HepG2 (cell line): ENCODE measurements around the gene EEIG1. TPM values are rescaled to one million over a fixed set of nuclear protein-coding genes. Genes with fewer than 3 reads are reported as not detected.

Experiments
- ARNT2 ChIP-seq: sonication (generic); formaldehyde crosslinking; IDR thresholded peaks from 2 replicates; pipeline ENCODE4 v1.8.0; 2022; ENCODE audit warnings: mild to moderate bottlenecking, low read depth, missing genetic modification reagents, moderate library complexity
- ATF7 ChIP-seq, 2 experiments: fragments of 450-650 bp in 1 of 2; sonication (generic) in 1 of 2; formaldehyde crosslinking in 1 of 2; IDR thresholded peaks; 2 replicates each; pipeline versions ENCODE4 v1.4.0 to v1.6.1; 2016 to 2020; ENCODE audit warnings: antibody characterized with exemption in 1 of 2, mild to moderate bottlenecking in 1 of 2, missing genetic modification reagents in 1 of 2
- CSRNP1 ChIP-seq: sonication (generic); formaldehyde crosslinking; IDR thresholded peaks from 2 replicates; pipeline ENCODE4 v1.8.1; 2023; ENCODE audit warnings: mild to moderate bottlenecking, missing genetic modification reagents
- ESRRA ChIP-seq: sonication (generic); formaldehyde crosslinking; IDR thresholded peaks from 2 replicates; pipeline ENCODE4 v1.5.1; 2020; ENCODE audit warnings: mild to moderate bottlenecking, low read depth, missing genetic modification reagents
- ETV5 ChIP-seq: IDR thresholded peaks from 2 replicates; pipeline ENCODE4 v1.6.1; 2018; ENCODE audit warnings: missing biosample characterization, missing genetic modification reagents, inconsistent platforms, borderline replicate concordance
- FOXA3 ChIP-seq: IDR thresholded peaks from 2 replicates; pipeline ENCODE4 v1.6.1; 2016; ENCODE audit warnings: missing genetic modification reagents, missing compliant biosample characterization
- FOXJ3 ChIP-seq: sonication (generic); formaldehyde crosslinking; IDR thresholded peaks from 2 replicates; pipeline ENCODE4 v1.4.0; 2020; ENCODE audit warnings: missing genetic modification reagents, mild to moderate bottlenecking, borderline replicate concordance
- FOXO4 ChIP-seq: sonication (generic); formaldehyde crosslinking; conservative IDR thresholded peaks from 2 replicates; pipeline ENCODE4 v1.8.1; 2023; ENCODE audit warnings: missing genetic modification reagents
- GTF3A ChIP-seq: sonication (generic); formaldehyde crosslinking; conservative IDR thresholded peaks from 2 replicates; pipeline ENCODE4 v1.4.0; 2020; ENCODE audit warnings: mild to moderate bottlenecking, missing genetic modification reagents
- HOXA5 ChIP-seq: sonication (generic); formaldehyde crosslinking; IDR thresholded peaks from 2 replicates; pipeline ENCODE4 v1.4.0; 2020; ENCODE audit warnings: missing genetic modification reagents
- KAT2B ChIP-seq: fragments of 150-350 bp; IDR thresholded peaks from 2 replicates; pipeline ENCODE4 v1.6.1; 2014; ENCODE audit warnings: low read depth, low read length, borderline replicate concordance
- KLF16 ChIP-seq, 2 experiments: sonication (generic) in 1 of 2; formaldehyde crosslinking in 1 of 2; IDR thresholded peaks; 2 replicates each; pipeline versions ENCODE4 v1.6.1 to v1.8.0; 2016 to 2023; ENCODE audit warnings: missing genetic modification reagents in 2 of 2, missing compliant biosample characterization in 1 of 2
- MIER3 ChIP-seq: IDR thresholded peaks from 2 replicates; pipeline ENCODE4 v1.6.1; 2016; ENCODE audit warnings: missing compliant biosample characterization, borderline replicate concordance
- SOX13 ChIP-seq, 3 experiments: fragments of 450-650 bp in 1 of 3; sonication (generic) in 1 of 3; formaldehyde crosslinking in 1 of 3; IDR thresholded peaks in 2 of 3; conservative IDR thresholded peaks in 1 of 3; 2 replicates each; pipeline versions ENCODE4 v1.5.0 to v1.6.1; 2016 to 2020; ENCODE audit warnings: antibody characterized with exemption in 1 of 3, mild to moderate bottlenecking in 1 of 3, missing compliant biosample characterization in 1 of 3, missing genetic modification reagents in 1 of 3, moderate library complexity in 1 of 3
- SPEN ChIP-seq: sonication (generic); formaldehyde crosslinking; IDR thresholded peaks from 2 replicates; pipeline ENCODE4 v1.5.1; 2020; ENCODE audit warnings: low read depth, mild to moderate bottlenecking, missing genetic modification reagents
- TFAP4 ChIP-seq: sonication (generic); IDR thresholded peaks from 2 replicates; pipeline ENCODE4 v1.6.1; 2016; ENCODE audit warnings: low read depth, borderline replicate concordance
- TGIF2 ChIP-seq: IDR thresholded peaks from 2 replicates; pipeline ENCODE4 v1.6.1; 2016; ENCODE audit warnings: control low read depth, missing compliant biosample characterization
- YEATS2 ChIP-seq: sonication (generic); formaldehyde crosslinking; IDR thresholded peaks from 2 replicates; pipeline ENCODE4 v1.4.0; 2020; ENCODE audit warnings: missing genetic modification reagents, borderline replicate concordance
- ZNF33A ChIP-seq: sonication (generic); formaldehyde crosslinking; IDR thresholded peaks from 2 replicates; pipeline ENCODE4 v1.5.1; 2020; ENCODE audit warnings: missing genetic modification reagents, mild to moderate bottlenecking, moderate library complexity, borderline replicate concordance
- ZNF362 ChIP-seq: sonication (generic); formaldehyde crosslinking; IDR thresholded peaks from 2 replicates; pipeline ENCODE4 v1.4.0; 2020; ENCODE audit warnings: missing genetic modification reagents, mild to moderate bottlenecking, borderline replicate concordance
- ZNF441 ChIP-seq: sonication (generic); formaldehyde crosslinking; IDR thresholded peaks from 2 replicates; pipeline ENCODE4 v1.7.0; 2021; ENCODE audit warnings: missing genetic modification reagents, borderline replicate concordance
- ZNF747 ChIP-seq: sonication (generic); formaldehyde crosslinking; IDR thresholded peaks from 2 replicates; pipeline ENCODE4 v1.8.1; 2023; ENCODE audit warnings: missing genetic modification reagents, mild to moderate bottlenecking, borderline replicate concordance
- ZNF775 ChIP-seq: sonication (generic); formaldehyde crosslinking; IDR thresholded peaks from 2 replicates; pipeline ENCODE4 v1.4.0; 2020; ENCODE audit warnings: missing genetic modification reagents, mild to moderate bottlenecking, moderate library complexity, borderline replicate concordance
- ZNF816 ChIP-seq: sonication (generic); formaldehyde crosslinking; IDR thresholded peaks from 2 replicates; pipeline ENCODE4 v1.8.0; 2022; ENCODE audit warnings: missing genetic modification reagents, mild to moderate bottlenecking, borderline replicate concordance
- ZSCAN20 ChIP-seq: sonication (generic); formaldehyde crosslinking; IDR thresholded peaks from 2 replicates; pipeline ENCODE4 v1.4.0; 2020; ENCODE audit warnings: missing genetic modification reagents, mild to moderate bottlenecking, borderline replicate concordance
- polyA plus RNA-seq, 8 experiments: library from polyadenylated mRNA; depleted of rRNA in 3 of 8; stranded (reverse) in 7 of 8; unstranded in 1 of 8; fragments of >200 nt; fragmentation: Illumina TruSeq in 4 of 8; extraction: Trizol in 4 of 8; gene quantifications; 2 replicates each; pipeline versions ENCODE4 v1.2.1 to v1.2.3, GENCODE V29; 2011 to 2016; ENCODE audit warnings: low read depth in 4 of 8, missing spikeins in 1 of 8, mixed read lengths in 1 of 8; ENCODE audit not compliant: insufficient read depth in 1 of 8
- total RNA-seq, 5 experiments: library from RNA; depleted of rRNA; stranded (reverse); fragments of >200 nt; fragmentation: Illumina TruSeq; extraction: Trizol; gene quantifications; 2 replicates each; pipeline ENCODE4 v1.2.3, GENCODE V29; 2016; ENCODE audit warnings: low read depth in 1 of 5

Gene EEIG1
- total and polyA plus RNA-seq, 2 of the 13 experiments (the other 11 are each of a cell fraction or from before 2014, with no cell fraction given) = 16.6 to 25.2 TPM

GRCh38 chr9:128005923-128006322, 25.1 kb upstream of the EEIG1 start (continued):
- TF ChIP-seq TFAP4 = peak; percentile 78; the same call in 1 of the 2 replicates
- TF ChIP-seq KAT2B = no peak
- TF ChIP-seq ZSCAN20 (CRISPR knock-in tag) = no peak
- TF ChIP-seq YEATS2 (CRISPR knock-in tag) = no peak
- TF ChIP-seq ETV5 (CRISPR knock-in tag) = peak; percentile 84; the same call in 1 of the 2 replicates
- no peak for TF ChIP-seq HOXA5 (CRISPR knock-in tag)
- TF ChIP-seq ZNF747 = no peak
- TF ChIP-seq MIER3 = peak; percentile 37; the same call in 1 of the 2 replicates
- no peak for TF ChIP-seq GTF3A (CRISPR knock-in tag)
- TF ChIP-seq ESRRA (CRISPR knock-in tag) = no peak
- TF ChIP-seq ATF7 (IDR thresholded peaks at IDR 0.05) = no peak
- no peak for TF ChIP-seq ATF7 (CRISPR knock-in tag; IDR thresholded peaks at IDR 0.05)
- 0 out of 2 replicates have a peak, but pooled peaks have one; percentile 23 for TF ChIP-seq SPEN
- TF ChIP-seq SOX13 (IDR thresholded peaks at IDR 0.05) = no peak
- TF ChIP-seq SOX13 (CRISPR knock-in tag; conservative IDR thresholded peaks at IDR 0.05 in 1 of 2, IDR thresholded peaks at IDR 0.05 in 1 of 2) = peak in 1 of 2 experiments; percentile 43; a peak in 1 of 4 replicates
- TF ChIP-seq FOXJ3 = no peak
- no peak for TF ChIP-seq ZNF362 (CRISPR knock-in tag)
- TF ChIP-seq FOXA3 (CRISPR knock-in tag) = peak; percentile 67
- TF ChIP-seq ZNF775 (CRISPR knock-in tag) = no peak
- TF ChIP-seq CSRNP1 (CRISPR knock-in tag) = no peak
- no peak for TF ChIP-seq ZNF33A (CRISPR knock-in tag)
- TF ChIP-seq TGIF2 (CRISPR knock-in tag) = no peak
- TF ChIP-seq FOXO4 (CRISPR knock-in tag) = no peak
- TF ChIP-seq ZNF441 = no peak
- peak in 1 of 2 experiments; percentile 62; a peak in 2 of 4 replicates for TF ChIP-seq KLF16 (CRISPR knock-in tag; IDR thresholded peaks at IDR 0.05)
- no peak for TF ChIP-seq ARNT2 (CRISPR knock-in tag)
- no peak for TF ChIP-seq ZNF816 (CRISPR knock-in tag)
